LNCaP clone FGC (cell line): Measurements from ENCODE around the gene TLR9.
A peak's percentile ranks its signal among the peaks of the same experiment; 100 is the strongest.

Experiments
- DNase-seq: peaks from one replicate; pipeline ENCODE4 v3.0.0-alpha.2; 2011; ENCODE audit warnings: low read depth
- H3K4me3 ChIP-seq: 2 replicates; pipeline ENCODE4 v1.5.1; 2011; ENCODE audit warnings: mild to moderate bottlenecking, low read depth, low read length, control low read depth
- TF ChIP-seq, protein P1 (sequence below): IDR thresholded peaks from 2 replicates; pipeline ENCODE4 v1.5.1; 2012; ENCODE audit warnings: mild to moderate bottlenecking; ENCODE audit not compliant: control insufficient read depth, insufficient read depth; ENCODE audit errors: extremely low read depth

TLR9 gene

DNA sequence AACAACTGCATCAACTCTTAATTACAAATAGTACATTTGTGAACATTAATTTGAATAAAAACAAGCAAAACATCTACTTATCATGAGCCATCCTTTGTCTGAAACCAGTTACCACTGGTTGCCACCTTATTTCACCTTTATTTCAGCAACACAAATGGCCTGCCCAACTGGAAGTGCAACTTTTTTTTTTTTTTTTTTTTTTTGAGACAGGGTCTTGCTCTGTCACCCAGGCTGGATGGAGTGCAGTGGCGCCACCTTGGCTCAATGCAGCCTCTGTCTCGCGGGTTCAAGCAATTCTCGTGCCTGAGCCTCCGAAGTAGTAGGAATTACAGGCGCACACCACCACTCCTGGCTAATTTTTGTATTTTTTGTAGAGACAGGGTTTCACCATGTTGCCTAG, 39.9 kb upstream of the TLR9 start:
- DNase-seq: peak; percentile 71
- TF ChIP-seq, protein P1, sequence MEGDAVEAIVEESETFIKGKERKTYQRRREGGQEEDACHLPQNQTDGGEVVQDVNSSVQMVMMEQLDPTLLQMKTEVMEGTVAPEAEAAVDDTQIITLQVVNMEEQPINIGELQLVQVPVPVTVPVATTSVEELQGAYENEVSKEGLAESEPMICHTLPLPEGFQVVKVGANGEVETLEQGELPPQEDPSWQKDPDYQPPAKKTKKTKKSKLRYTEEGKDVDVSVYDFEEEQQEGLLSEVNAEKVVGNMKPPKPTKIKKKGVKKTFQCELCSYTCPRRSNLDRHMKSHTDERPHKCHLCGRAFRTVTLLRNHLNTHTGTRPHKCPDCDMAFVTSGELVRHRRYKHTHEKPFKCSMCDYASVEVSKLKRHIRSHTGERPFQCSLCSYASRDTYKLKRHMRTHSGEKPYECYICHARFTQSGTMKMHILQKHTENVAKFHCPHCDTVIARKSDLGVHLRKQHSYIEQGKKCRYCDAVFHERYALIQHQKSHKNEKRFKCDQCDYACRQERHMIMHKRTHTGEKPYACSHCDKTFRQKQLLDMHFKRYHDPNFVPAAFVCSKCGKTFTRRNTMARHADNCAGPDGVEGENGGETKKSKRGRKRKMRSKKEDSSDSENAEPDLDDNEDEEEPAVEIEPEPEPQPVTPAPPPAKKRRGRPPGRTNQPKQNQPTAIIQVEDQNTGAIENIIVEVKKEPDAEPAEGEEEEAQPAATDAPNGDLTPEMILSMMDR: peak; percentile 22; the same call in 1 of the 2 replicates
- no peak overlapping the region for H3K4me3 ChIP-seq

DNA sequence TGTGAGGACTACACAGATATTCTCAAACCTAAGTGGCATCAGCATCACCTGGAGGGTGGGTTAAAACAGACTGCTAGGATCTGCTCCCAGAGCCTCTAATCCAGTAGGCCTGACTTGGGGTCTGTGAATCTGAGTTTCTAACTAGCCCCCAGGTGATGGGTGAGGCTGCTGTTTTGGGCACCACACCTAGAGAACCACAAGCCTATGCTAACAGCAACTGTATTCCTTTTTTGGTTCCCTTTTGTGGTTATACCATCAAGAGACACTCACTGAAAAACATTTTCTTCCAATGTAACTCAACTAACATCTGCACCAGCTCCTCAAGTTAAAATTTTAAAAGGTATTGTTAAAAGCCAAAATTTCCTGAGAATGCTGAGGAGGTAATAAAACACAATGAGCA, 37.0 kb upstream of the TLR9 start:
- TF ChIP-seq, protein P1: no peak
- DNase-seq: no peak
- H3K4me3 ChIP-seq: no peak overlapping the region

DNA sequence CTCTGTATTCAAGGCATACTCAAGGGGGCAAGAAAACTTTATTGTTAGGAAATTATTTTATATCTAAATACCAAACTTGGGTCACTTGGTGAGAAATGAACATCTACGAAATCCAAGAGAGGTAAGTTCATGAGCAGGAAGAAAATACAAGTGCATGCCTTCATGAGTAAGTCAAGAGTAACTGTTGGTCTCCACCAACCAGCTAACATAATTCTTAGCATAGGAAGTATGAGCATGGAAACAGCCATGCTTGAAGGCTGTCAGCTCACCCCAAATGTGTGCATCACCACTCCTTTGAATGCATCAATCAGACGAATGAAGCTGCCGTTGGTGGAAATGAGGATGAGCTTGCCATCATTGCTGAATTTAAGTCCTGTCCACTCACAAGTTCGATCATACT, 34.0 kb upstream of the TLR9 start:
- DNase-seq: no peak
- TF ChIP-seq, protein P1: no peak
- H3K4me3 ChIP-seq: no peak overlapping the region

DNA sequence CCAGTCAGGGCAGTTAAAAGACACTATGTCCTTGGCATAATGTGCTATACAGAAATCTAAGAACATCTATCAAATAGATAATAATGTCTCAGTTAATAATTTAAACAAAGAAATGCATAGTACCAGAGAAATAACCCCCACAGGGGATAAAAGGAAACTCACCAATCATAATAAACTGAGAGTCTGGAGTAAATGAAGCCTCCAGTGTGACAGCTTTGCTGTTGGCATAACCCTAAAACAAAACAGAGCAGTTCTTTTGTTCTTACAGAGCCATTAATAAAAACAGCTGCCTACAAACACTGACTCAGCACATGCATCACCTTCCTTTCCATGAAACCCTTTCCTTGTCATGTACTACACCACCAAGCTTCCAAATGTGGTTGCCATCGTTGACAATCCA, 33.6 kb upstream of the TLR9 start:
- TF ChIP-seq, protein P1: no peak
- no peak overlapping the region for H3K4me3 ChIP-seq
- DNase-seq: no peak

DNA sequence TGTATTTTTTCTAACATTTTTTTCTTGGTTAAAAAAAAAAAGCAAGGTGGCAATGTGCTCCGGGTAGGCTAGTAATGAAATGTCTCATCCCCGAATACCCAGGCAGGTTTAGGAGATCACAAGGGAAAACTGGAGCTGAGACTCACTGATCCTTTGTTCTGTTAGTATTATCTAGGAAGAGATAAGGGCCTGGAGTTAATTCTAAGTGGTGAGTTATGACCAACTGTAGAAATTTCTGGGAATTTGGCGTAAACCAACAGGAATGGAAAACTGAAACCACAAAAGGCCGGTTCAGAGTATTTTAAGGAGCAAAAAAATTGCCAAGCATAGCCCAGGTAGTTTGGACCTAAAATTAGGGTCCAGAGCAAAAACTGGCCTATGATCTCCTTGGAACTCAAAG, 32.5 kb upstream of the TLR9 start:
- TF ChIP-seq, protein P1: no peak
- no peak overlapping the region for H3K4me3 ChIP-seq
- DNase-seq: no peak

DNA sequence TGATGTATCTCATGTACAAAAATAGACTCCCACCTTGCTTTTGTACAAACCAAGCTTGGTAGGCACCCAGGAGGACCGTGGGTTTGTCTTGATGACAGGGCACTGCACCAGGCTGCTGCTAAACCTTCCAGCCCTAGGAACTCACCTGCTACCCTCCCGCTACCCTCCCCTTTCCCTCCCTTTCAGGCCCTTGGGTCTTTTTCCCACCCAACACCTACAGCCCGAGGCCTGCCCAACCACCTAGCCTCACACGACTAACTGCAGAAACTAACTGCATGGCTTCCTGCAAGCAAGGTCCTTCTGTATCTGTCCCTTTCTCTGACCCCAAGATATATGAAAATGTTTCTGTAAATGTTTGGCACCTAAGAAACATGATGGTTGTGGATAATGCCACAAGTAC, 31.2 kb upstream of the TLR9 start:
- H3K4me3 ChIP-seq: no peak overlapping the region
- TF ChIP-seq, protein P1: no peak

DNA sequence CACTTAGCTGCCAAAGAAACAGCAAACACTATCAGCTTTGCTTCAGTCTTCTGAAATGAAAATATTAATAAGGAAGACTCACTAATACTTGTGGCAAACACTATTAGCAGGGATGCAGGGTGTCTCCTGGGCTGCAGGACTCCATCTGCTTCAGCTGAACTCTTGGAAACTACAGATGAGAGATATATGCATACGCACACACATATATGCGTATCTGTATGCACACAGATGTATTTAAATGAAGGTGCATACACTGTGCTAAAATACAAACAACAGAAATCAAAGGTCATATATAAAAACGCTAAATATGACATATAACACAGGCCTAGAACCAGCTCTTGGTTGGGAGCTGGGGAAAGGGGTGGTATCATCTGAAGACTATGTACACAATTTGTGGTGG, 30.7 kb upstream of the TLR9 start:
- TF ChIP-seq, protein P1: no peak
- no peak for DNase-seq

More for the DNA sequence above, 31.2 kb upstream of the TLR9 start:
- DNase-seq: no peak

More for the DNA sequence above, 30.7 kb upstream of the TLR9 start:
- no peak overlapping the region for H3K4me3 ChIP-seq
